Esophagus muscularis mucosa (tissue), 4 donors: ENCODE data around the gene STRIP2. TPM values are rescaled to one million over a fixed set of nuclear protein-coding genes. Genes with fewer than 3 reads are reported as not detected.

Experiments
- DNase-seq: peaks from one replicate; pipeline ENCODE4 v3.0.0-alpha.2; 2017; ENCODE audit errors: extremely low spot score
- H3K27ac ChIP-seq, 4 donors: fragments of 200-600 bp; sonication (generic); replicated peaks in 1 of 4; 1 replicate in 3 of 4; 2 replicates in 1 of 4; pipeline ENCODE4 v1.5.1; 2016 to 2019; ENCODE audit warnings: mild to moderate bottlenecking in 1 of 4
- H3K27me3 ChIP-seq, 4 donors: fragments of 200-600 bp; sonication (generic); one replicate each; pipeline versions ENCODE4 v1.5.1 to v1.6.0; 2016 to 2019
- H3K36me3 ChIP-seq, 4 donors: fragments of 200-600 bp; sonication (generic); one replicate each; pipeline ENCODE4 v1.5.1; 2016 to 2019
- H3K4me1 ChIP-seq, 4 donors: fragments of 200-600 bp; sonication (generic); one replicate each; pipeline ENCODE4 v1.5.1; 2016 to 2019
- H3K4me3 ChIP-seq, 4 donors: fragments of 200-600 bp; sonication (generic); 1 replicate in 2 of 4; 2 replicates in 2 of 4; pipeline ENCODE4 v1.5.1; 2016 to 2019; ENCODE audit warnings: mild to moderate bottlenecking in 4 of 4, moderate library complexity in 1 of 4
- H3K9me3 ChIP-seq, 4 donors: fragments of 200-600 bp; sonication (generic); 1 replicate in 3 of 4; 2 replicates in 1 of 4; pipeline ENCODE4 v1.5.1; 2016 to 2019
- EP300 ChIP-seq: sonication (generic); formaldehyde crosslinking; IDR thresholded peaks from one replicate; pipeline ENCODE4 v1.6.1; 2017; ENCODE audit warnings: antibody characterized with exemption
- POLR2A ChIP-seq: fragments of 450-650 bp; IDR thresholded peaks from one replicate; pipeline ENCODE4 v1.6.1; 2017; ENCODE audit warnings: antibody characterized with exemption, moderate library complexity, mild to moderate bottlenecking, low read depth
- POLR2AphosphoS5 ChIP-seq, 2 donors: sonication (generic); formaldehyde crosslinking; IDR thresholded peaks; one replicate each; pipeline ENCODE4 v1.6.1; 2017; ENCODE audit warnings: antibody characterized with exemption in 2 of 2
- WGBS: methylation state at CpG from one replicate; pipeline ENCODE4 v1.1.5; 2018; 5-methylcytosine and 5-hydroxymethylcytosine counted together
- intact Hi-C: fragments of 100-400 bp; cut with DNase I; formaldehyde crosslinking; loops from one replicate; pipeline ENCODE4 v1.15.1; 2023
- total RNA-seq, 4 donors: library from RNA; depleted of rRNA; stranded (reverse); fragments of >200 nt; gene quantifications; one replicate each; pipeline versions ENCODE4 v1.1.0 to v1.2.1, GENCODE V29; 2016
- TF ChIP-seq, protein P1 (sequence below), 3 experiments: fragments of 200-600 bp in 2 of 3; fragments of 450-650 bp in 1 of 3; sonication (generic) in 2 of 3; IDR thresholded peaks; one replicate each; pipeline ENCODE4 v1.5.1; 2017 to 2019; ENCODE audit warnings: antibody characterized with exemption in 3 of 3, mild to moderate bottlenecking in 2 of 3, moderate library complexity in 1 of 3

Gene STRIP2
- total RNA-seq, 4 donors from 2014 or later, result 1.1 to 2.1 (median 1.9) TPM

DNA sequence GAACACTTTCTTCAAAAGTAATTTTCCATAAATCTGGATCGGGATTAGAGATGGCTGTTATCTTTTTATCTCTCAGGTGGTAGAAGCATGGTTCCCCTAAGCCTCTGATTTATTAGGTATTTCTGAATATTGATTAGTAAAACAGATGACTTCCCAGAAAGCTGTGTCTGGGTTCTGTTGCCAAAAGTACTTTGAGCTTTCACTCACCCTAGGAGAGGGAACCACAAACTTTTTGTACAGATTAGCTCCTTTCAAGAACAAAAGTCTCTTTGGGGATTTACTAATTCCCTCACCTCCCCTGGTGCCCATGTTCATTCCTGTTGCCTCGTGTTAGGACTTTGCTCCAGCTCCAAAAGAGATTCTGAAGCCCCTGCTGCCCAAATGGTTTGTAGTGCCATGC, 46.7 kb upstream of the STRIP2 start:
- H3K36me3 ChIP-seq, result peaks cover 0 to 21% (median 3%) of the 10 kb centered on the region in 4 donors
- DNase-seq, result no peak
- H3K4me1 ChIP-seq, result peaks cover 0 to 13% (median 4%) of the 10 kb centered on the region in 4 donors
- TF ChIP-seq POLR2AphosphoS5 (IDR thresholded peaks at IDR 0.05) (no peak), POLR2A (no peak)
- TF ChIP-seq, protein P1, sequence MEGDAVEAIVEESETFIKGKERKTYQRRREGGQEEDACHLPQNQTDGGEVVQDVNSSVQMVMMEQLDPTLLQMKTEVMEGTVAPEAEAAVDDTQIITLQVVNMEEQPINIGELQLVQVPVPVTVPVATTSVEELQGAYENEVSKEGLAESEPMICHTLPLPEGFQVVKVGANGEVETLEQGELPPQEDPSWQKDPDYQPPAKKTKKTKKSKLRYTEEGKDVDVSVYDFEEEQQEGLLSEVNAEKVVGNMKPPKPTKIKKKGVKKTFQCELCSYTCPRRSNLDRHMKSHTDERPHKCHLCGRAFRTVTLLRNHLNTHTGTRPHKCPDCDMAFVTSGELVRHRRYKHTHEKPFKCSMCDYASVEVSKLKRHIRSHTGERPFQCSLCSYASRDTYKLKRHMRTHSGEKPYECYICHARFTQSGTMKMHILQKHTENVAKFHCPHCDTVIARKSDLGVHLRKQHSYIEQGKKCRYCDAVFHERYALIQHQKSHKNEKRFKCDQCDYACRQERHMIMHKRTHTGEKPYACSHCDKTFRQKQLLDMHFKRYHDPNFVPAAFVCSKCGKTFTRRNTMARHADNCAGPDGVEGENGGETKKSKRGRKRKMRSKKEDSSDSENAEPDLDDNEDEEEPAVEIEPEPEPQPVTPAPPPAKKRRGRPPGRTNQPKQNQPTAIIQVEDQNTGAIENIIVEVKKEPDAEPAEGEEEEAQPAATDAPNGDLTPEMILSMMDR (IDR thresholded peaks at IDR 0.05), result no peak
- no peak overlapping the region for H3K27ac ChIP-seq
- H3K27me3 ChIP-seq, result no peaks in the 10 kb centered on the region
- H3K9me3 ChIP-seq, result no peaks in the 10 kb centered on the region
- H3K4me3 ChIP-seq, result no peak overlapping the region
- intact Hi-C loops, result no loop called here
- 87% methylated on average over 2 of the region's 2 CpGs for WGBS

DNA sequence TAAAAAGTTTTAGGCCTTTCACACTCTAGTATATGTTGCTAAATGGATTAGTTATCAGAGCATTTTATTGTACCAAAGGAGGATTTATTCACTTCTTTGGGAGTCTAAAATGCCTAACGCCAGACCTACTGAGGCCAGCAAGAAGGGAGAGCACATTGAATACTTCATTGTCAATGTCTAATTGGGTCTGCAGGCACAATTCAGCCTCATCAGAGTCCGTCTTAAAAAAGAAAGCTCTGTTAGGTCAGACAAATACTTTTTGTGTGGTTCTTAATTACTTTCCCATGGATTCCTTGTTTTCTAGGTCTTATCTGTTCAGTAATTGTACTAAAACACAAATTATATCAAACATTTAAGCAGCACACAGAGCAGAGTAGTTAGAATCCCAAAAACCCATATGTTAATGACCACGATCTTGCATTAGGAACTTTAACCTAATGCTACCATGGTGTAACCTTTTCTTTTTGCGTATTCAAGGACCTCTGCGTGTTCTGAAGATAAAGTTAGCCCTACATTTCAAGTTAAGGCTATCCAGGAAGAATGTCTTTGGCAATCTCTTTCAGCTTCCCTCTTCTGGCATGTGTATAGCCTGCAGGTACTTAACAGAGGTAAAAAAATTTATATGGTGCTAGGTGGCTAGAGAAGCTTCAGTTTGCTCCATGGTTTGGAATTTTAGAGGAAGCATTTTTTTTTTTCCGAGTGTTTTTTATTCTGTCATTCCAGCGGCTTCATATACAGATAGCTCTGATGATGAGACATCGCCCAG, 45.7 kb upstream of the STRIP2 start:
- TF ChIP-seq POLR2AphosphoS5 (IDR thresholded peaks at IDR 0.05) (no peak), POLR2A (no peak), EP300 (no peak)
- TF ChIP-seq, protein P1 (IDR thresholded peaks at IDR 0.05), result no peak

DNA sequence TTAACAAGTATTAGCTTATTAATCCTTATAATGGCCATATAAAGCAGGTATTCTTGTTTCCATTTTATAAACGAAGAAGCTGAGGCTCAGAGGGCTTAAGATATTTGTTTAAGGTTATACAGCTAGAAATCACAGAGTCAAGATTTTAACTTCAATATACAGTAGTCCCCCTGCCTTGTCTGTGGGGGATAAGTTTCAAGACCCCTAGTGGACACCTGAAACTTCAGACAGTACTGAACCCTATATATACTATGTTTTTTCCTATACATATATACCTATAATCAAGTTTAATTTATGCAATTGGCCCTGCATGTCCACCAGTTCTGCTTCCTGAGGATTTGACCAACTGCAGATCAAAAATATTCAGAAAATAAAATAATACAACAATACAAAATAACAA, 44.4 kb upstream of the STRIP2 start:
- intact Hi-C loops, result no loop called here
- no peak for TF ChIP-seq EP300
- no peak for TF ChIP-seq POLR2A
- TF ChIP-seq POLR2AphosphoS5 (IDR thresholded peaks at IDR 0.05), result no peak
- H3K9me3 ChIP-seq, result no peaks in the 10 kb centered on the region
- H3K36me3 ChIP-seq, result peaks cover 0 to 15% (median 3%) of the 10 kb centered on the region in 4 donors
- no peak overlapping the region for H3K4me3 ChIP-seq
- H3K4me1 ChIP-seq, result peaks cover 0 to 13% (median 4%) of the 10 kb centered on the region in 4 donors
- no peak overlapping the region for H3K27ac ChIP-seq
- WGBS, result 41% methylated on average over 1 of the region's 1 CpG
- DNase-seq, result no peak
- no peaks in the 10 kb centered on the region for H3K27me3 ChIP-seq

More for the DNA sequence above, 45.7 kb upstream of the STRIP2 start:
- H3K27me3 ChIP-seq, result no peaks in the 10 kb centered on the region
- WGBS, result 95% methylated on average over 8 of the region's 8 CpGs
- no peak overlapping the region for H3K27ac ChIP-seq
- peaks cover 0 to 17% (median 3%) of the 10 kb centered on the region in 4 donors for H3K36me3 ChIP-seq
- intact Hi-C loops, result no loop called here
- DNase-seq, result no peak
- no peaks in the 10 kb centered on the region for H3K9me3 ChIP-seq
- no peak overlapping the region for H3K4me3 ChIP-seq
- H3K4me1 ChIP-seq, result peaks cover 0 to 13% (median 4%) of the 10 kb centered on the region in 4 donors

DNA sequence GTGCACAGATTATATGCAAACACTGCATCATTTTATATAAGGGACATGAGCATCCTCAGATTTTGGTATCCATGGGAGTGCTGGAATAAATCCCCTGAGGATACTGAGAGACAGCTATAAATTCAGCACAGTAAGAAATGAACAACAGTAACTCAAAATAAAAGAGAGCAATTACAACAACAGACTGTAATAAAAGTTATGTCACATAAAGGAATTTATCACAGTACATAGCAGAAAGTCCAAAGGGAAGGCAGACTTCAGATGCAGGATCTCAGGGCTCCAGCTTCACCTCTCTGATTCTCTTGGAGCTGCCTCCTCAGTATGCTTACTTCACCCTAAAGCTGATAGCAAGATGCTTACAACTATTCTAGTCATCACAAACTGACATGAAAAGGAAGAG, 43.9 kb upstream of the STRIP2 start:
- Histone ChIP-seq H3K4me3 (no peak overlapping the region), H3K27ac (no peak overlapping the region), H3K27me3 (no peaks in the 10 kb centered on the region), H3K36me3 (peaks cover 0 to 15% (median 3%) of the 10 kb centered on the region in 4 donors), H3K9me3 (no peaks in the 10 kb centered on the region), H3K4me1 (peaks cover 3 to 13% (median 7%) of the 10 kb centered on the region in 4 donors)
- TF ChIP-seq EP300 (no peak), POLR2A (no peak), POLR2AphosphoS5 (IDR thresholded peaks at IDR 0.05) (no peak)
- TF ChIP-seq, protein P1 (IDR thresholded peaks at IDR 0.05), result no peak
- intact Hi-C loops, result no loop called here
- no peak for DNase-seq

DNA sequence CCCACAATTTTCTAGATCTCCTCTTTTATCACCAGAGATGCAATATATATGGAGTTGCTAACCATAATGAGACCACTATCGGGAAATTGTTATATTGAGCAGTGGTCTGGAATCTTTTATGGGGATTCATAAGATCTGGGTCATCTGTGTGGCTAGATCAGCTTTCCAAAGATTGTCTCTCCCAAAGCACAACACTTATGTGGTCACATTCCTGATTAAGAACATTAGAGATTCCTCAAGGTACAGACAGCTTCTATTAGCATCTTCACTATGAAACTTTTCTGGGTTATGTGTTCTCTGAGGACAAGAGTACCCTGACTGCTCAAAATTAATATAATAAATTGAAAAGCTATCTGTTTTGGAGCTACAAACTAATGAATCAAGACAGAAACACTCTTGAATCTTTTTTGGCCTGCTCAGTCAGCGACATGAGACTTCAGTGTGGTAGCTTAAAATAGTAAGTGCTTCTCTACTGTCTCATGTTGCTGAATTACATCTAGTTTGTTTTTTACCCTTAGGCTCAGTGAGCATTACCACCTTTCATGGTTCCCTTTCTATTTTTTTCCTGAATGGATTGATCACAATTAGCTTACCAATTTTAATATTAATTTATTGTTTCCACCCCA, 42.6 kb upstream of the STRIP2 start:
- H3K27ac ChIP-seq, result peak overlapping the region in 1 of 4 donors; percentile 28
- no peak overlapping the region for H3K4me3 ChIP-seq
- H3K9me3 ChIP-seq, result no peaks in the 10 kb centered on the region
- TF ChIP-seq POLR2AphosphoS5 (IDR thresholded peaks at IDR 0.05), result no peak
- no peak for TF ChIP-seq EP300
- TF ChIP-seq, protein P1 (IDR thresholded peaks at IDR 0.05), result no peak
- no peak for TF ChIP-seq POLR2A
- no peaks in the 10 kb centered on the region for H3K27me3 ChIP-seq
- peaks cover 3 to 13% (median 8%) of the 10 kb centered on the region in 4 donors for H3K4me1 ChIP-seq
- peaks cover 0 to 15% (median 3%) of the 10 kb centered on the region in 4 donors for H3K36me3 ChIP-seq
- 62% methylated on average over 2 of the region's 2 CpGs for WGBS
- DNase-seq, result no peak
- intact Hi-C loops, result no loop called here
